Activated CD8-positive, alpha-beta memory T cell treated with anti-CD3 and anti-CD28 coated beads, Interleukin-2, amount 50 U/mL, for 1 hour (primary cell): ENCODE results near the gene COL27A1.

ENCODE experiments used
- DNase-seq: peaks from one replicate; pipeline ENCODE4 v3.0.0-alpha.2; 2020; ENCODE audit errors: extremely low read depth

Gene COL27A1

DNA sequence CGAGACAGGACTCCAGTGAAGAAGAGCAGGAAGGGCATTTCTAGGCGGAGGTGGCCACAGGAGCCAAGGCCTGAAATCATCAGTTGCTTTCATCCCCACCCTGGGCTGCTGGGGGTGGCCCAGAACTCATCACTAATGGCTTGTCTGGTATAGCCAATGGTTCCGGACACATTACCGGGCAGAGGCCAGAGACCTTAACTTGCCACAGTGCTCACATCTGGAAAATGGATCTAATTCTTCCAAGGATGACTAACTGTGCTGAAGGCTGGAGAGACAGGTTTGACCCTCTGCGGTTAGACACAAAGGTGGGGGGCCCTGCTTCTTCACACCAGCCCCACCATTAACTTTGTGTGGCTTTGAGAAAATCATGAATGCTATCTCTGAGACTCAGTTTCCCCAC lies 6.2 kb upstream of the COL27A1 start:
- DNase-seq: no peak

DNA sequence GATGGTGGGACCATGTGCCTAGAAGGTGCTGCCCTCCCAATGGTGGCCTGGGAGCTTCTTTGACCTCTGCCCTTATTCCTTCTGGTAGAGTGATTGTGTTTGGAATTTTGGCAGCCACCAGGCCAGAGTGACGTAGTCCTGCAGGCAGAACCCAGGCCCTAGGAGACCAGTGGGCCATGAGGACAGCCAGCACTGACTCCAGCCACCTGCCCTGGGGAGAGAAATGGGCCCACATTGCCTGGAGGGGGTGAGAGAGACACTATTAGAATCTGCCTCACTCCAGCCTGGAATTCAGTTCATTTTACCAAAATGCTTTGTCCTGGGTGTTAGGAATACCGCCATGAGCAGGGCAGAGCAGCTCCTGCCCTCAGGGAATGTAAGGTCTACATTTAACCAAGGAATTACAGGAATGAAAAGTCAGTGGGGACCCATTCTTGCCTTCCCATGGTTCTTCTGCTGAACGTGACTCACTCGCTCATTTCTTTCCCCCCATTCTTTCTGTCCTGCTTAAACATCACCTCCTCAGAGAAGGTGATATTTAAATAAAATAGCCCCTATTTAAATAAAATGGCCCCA lies 5.5 kb upstream of the COL27A1 start:
- no peak for DNase-seq

DNA sequence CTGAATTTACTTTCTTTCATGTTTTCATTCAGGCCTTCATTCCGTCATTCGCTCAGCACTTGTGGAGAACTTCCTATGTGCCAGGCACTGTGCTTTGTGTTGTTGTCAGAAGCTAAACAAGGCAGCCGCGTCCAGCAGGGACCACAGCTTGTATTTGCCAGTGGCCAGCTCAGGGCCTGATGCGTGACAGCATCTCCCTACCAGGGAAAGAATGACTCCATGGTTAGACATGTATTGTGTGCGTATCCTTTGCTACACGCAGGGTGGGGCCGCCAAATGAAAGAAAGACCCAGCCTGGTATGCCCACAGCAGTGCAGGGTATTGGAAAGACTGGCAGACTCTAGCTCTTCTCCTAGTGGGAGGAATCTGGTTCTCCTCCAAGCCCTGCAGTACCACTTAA lies 4.7 kb upstream of the COL27A1 start:
- no peak for DNase-seq

DNA sequence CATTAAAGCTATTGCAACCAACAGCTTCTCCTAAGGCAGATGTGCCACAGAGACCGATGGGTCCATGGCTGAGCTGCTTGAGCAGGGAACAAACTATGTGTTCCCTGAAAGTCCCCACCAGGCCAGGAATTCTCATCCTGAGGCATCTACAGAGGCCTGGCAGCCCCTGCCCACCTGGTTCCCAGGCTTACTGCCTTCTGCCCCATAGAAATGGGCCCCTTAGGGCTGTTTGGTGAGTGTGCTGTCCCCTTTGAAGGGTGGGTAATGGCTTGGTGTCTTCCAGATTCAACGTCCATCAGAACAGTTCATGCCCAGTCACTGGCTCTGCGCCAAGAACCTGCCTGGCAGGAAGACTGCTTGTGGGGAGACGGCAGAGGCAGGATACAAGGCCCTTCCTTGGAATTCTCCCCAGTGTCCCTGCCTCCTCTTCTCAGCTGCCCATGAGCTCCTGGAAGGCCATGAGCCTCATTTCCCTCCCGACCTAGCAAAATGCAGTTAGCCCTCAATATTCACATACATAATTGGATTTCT lies 3.8 kb upstream of the COL27A1 start:
- DNase-seq: no peak

DNA sequence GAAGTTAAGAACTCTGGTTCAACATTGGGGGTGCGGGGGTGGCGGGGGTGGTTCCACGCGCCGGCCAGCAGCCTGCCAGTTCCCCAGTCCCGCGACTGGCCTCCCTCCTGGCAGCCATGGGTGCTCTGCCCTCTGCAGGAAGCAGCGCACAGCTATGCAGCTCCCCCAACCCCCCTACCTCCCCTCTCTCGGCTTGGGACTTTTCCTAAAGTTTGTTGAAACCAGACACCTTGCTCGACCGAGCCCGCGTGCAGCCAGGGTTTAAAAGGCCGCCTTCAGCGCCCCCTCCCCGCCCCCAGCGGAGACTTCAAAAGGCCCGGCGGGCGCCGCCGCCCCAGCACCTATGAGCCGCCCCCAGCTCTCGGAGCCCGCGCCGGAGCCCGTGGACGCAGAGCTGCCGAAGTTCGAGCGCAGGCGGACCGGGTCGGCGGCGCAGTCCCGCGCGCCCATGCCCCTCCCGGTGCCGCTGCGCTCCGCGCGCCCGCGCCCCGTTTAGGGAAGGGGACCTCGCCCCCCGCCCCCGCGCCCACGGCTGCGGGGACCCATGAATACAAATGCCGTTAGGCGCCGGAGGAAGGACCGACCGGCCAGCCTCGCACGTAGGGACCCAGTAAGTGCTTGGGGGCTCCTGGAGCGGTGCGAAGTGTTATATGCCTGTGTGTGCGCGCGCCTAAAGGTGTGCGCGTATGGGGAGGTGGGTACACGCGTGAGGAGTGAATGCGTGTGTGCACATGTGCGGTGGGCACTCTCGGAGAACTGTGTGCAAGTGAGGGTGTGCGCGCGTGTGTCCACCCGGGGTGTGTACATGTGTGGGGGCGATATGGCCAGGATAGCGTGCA lies 1.4 kb upstream of the COL27A1 start:
- no peak for DNase-seq

DNA sequence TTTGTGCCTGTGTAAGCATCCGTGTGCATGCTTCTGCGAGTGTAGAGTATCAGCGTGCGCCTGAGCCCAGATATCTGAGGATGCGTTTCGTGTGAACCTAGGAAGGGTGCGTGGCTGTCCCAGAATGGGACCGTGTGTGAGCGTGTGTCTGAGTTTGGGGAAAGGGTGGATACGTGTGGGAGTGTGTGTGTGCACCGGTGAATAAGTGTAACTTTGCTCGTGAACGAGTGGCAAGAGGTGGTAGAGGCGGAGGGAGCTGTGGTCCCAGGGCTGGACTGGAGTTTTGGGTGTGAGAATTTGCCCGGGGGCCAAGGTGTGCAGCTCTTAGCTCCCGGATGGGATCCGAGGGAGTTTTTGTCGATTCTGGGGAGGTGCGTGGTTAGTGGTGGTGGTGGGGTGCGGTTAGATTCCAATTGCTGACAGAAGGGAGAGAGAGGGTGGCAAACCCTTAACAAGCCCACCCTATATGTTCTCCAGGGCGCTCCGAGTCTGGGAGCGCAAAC lies 686 bp upstream of the COL27A1 start:
- DNase-seq: no peak

DNA sequence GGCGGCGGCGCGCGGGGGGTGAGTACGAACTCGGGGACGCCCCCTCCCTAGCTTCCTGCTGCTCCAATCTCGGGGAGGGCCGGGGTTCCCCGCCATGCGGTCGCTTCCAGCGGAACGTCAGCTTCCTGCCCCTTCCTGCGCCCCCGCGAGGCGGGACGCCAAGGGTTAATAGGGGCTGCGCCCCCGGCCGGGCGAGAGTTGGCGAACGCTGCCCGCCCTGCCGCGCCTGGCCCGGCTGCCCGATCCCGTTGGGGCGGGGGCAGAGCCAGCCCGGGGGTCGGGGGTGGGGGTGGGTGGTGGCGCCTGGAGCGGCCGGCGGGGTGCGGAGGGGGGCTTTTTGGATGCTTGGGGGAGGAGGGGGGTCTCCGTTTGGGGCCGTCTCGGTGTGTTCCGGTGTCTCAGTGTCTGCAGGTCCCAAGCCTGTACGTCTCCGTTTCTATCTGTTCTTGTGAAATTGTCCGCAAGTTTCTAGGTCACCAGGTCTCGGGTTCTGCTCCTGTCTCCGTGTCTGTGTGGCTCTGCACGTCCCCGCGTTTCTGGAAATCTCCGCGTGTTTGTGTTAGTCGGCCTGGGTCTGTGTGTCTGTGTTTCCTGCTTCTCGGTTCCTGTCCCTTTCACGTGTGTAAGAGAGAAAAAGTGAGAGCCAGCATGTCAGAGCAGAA lies 789 bp downstream of the COL27A1 start:
- no peak for DNase-seq

DNA sequence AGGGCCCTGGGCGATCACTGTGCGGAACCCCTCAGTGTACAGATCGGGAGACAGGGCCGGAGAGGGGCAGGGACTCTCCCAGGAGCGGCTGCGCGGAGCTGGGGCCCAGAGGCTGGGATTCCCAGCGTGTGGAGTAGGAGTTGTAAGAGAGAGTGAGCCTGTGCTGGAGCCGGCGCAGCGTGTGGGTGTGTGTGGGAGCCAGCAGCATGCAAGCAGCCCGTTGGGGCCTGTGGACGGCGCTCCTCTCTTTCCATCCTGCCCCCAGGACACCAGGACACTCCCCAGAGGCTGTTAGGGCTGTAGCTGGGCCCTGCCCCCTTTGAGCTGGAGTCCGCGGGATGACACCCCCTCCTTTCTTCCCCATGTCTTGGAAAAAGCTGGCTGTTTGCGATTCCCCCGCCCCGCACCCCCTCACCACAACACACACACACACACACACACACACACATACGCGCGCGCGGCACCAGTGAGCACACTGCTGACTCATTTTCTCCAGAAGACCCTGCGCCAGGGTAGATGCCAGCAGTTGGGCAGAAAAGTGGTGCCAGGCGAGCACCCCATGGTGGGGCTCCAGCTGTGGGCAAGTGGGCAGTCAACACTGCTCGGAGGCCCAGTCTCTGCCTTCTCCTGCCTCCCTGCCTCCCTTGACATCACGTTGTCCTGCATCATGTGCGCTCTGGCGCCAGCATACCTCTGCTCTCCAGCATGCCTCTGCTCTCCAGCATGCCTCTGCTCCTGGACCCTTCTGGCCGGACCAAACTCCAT lies 1.5 kb downstream of the COL27A1 start:
- DNase-seq: no peak

DNA sequence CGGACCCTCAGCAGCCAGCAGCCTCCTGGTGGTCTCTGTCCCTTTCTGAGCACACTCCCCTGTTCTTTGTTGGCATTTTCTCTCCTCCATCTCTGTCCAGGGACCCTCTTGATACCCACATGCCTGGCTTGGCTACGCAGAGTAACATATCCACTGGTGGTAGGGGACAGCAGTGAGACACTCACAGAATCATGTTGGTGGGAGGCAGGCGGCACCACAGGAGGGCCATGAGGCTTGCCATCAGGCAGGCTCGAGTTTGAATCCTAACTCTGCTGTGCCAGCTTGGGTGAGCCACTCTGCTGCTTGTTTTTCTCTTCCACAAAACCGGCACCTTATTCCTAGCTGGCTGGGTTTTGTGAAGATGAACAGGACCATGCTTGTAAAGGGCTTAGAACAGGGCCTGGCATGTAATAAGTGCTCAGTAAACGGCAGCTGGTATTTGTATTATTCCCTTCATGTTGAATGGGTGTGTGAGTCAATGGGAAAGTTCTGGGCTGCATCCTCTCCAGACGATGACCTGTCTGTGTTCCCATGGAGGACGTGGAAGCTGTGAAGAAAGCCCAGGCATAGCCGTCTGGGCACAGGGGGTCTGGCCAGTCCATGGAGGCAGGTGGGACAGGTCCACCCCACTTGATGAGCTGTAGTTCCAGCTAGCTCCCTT lies 2.3 kb downstream of the COL27A1 start:
- DNase-seq: no peak

DNA sequence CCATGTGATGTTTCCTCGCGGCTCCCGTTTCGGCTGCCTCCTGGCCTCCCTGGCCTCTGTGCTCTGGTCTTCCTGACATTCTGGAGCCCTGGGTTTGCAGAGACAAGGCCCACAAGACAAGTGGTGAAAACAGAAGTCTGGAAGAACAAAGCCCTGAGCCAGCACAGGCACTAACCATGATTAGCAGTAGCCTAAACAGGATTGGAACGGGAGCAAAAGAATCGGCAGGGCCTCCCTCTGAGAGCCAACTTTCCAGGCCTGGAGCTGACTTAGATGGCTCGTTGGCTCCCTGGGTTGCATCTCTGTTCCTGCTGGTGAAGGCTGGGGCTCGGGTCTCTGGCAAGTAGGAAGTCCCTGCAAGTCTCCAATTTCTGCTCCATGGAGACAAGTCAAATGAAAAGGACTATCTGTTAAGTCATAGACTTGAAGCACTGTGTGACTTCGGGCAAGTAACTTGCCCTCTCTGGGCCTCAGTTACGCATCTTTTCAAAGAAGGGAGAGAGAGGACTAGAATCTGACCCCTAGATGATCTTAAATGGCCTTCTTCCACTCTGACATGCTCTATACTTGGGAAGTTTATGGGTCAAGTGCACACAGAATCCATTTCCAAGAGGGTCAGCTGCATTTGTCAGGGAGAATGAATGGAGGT lies 3.3 kb downstream of the COL27A1 start:
- DNase-seq: no peak

DNA sequence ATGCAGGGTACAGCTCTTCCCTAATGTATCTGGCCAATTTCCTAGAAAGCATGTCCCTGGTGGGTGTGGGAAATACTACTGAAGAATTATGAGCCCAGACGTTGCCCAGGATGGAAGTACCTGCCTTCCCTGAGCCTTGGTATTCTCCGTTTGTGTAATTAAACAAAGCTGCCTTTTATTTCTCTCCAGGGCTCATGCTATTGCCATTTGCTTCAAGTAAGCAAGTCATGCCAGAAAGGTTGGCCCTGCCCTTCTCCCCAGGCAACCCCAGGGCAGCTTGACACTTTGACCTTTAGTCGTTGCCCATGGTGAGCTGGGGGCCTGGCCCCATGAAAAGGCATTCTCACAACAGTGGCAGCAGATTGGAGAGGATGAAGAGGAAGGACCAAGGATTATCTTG lies 4.4 kb downstream of the COL27A1 start:
- no peak for DNase-seq

DNA sequence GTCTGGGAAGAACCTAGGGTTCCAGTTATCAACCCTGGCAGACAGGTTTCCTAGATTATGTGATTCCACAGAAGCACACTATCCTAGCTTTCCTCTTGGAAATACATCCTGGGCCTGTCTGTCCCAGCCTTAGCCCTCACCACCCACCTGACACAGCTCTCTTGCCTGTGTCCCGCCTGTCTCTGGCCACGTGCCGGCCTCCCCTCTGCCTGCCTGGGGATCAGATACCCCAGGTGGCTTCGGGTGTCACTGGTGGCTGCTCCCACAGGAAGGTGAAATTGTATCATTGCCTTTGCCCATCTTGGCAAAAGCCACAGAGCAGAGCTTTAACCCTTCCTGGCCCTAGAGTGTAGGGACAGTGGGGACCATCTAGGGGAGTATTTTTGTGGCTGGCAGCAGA lies 6.2 kb downstream of the COL27A1 start:
- no peak for DNase-seq

DNA sequence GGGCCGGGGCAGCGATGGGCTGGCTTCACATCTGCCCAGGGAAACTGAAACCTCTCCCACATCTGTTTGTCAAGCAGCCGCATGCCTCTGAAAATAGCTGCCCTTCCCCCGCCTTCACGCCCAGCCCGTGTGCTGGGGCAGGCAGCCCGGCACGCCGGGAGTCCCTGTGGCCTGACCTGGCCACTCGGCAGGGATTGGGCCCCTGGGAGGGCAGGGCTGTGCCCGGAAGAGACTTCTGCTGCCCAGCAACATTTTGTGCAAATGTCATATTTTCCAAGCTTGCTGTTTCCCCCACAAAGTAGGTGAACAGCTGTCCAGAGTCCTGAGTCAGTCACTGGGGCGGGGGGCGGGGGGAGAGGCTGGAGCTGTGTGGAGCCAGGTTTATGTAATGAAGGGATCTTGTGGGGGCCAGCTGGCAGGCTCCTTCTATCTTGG lies 8.2 kb downstream of the COL27A1 start:
- DNase-seq: no peak

DNA sequence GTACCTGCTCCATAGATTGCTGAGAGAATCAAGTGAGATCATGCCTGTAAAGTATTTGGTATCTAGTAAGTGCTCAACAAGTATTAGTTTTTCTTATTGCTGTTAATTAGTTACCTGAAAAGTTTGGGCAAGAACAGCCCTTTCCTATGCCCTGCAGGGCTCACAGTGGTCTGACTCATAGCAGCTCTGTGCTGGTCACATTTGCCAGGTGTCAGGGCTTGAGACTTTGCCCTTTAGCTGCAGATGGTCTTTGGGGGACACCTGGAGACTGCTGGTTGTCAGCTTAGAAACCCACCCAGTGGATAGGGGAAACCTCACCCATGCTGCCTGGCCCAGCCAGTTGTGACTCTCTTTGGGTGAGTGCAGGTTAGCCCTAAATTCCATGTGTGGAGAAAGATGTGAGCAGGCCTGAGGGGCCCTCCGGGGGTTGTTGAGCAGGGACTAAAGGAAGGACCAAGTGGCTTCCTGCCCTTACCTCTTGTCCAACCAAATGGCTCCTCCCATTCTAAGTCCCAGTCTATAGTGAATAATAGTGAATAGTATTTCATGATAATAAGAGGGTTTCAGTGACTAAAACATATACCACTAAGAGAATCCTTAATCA lies 9.0 kb downstream of the COL27A1 start:
- DNase-seq: no peak

DNA sequence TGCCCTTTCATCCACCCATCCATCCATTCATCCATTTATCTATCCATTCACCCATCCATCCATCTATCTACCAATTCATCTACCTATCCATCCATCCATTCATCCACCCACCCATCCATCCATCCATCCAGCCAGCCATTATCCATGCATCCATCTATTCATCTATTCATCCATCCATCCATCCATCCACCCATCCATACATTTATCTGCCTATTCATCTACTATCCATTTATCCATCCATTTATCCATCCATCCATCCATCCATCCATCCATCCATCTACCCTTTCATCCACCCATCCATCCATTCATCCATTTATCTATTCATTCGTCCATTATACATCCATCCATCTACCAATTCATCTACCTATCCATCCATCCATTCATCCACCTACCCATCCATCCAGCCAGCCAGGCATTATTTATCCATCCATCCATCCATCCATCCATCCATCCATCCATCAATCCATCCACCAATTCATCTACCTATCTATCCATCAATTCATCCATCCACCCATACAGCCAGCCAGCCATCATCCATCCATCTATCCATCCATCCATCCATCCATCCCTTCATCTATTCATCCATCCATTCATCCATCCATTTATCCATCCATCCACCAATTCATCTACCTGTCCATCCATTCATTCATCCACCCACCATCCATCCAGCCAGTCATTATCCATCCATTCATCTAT lies 10.2 kb downstream of the COL27A1 start:
- no peak for DNase-seq

DNA sequence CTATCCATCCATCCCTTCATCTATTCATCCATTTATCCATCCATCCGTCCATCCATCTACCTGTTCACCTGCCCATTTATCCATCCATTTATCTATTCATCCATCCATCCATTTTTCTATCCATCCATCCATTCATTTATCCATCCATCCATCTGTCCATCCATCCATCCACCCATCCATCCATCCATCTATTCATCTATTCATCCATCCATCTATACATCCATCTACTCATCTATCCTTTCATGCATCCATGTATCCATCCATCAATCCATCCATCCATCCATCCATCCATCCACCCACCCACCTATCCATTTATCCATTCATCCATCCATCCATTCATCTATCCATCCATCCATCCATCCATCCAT lies 10.8 kb downstream of the COL27A1 start:
- no peak for DNase-seq

DNA sequence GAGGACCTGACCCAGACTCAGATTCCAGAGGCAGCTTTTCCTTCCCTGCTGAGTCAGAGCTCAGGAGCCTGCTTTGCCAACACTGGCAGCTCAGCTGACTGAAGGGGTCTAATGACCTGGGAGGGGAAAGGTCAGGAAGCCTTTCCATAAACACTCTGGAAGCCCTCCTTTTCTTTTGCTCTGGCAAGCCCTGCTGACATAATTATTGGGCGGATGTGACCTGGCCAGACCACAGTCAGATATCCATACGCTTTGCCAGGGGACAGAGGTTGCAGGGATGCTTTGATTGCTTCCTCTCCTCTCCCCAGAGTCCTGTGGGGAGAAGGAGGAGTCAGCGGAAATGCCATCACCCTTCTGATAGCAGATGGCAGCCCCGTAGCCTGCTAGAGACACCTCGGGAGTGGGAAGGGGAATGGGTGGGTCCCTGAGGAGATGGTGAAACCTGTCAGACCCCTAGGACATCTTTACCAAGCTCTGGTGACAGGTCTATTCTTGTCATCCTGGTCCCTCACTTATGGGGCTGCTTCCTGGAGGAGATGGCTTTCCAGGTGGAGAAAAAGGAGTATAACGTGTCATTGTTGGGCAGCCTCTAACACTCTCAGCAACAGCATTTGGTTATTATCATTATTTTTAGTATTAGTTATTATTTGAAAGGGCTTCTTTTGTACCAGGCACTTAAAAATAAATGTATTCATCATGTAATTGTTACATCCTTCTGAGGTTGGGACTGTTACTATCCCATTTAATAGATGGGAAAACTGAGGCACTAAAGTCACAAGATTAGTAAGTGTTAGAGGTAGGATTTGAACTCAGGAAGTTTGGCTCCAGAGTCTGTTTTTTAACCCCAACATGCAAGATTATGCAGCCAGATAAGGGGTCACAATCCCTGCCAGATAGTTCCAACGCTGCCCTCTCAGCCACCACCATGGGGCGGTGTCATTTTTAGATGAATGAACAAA lies 11.6 kb downstream of the COL27A1 start:
- no peak for DNase-seq

DNA sequence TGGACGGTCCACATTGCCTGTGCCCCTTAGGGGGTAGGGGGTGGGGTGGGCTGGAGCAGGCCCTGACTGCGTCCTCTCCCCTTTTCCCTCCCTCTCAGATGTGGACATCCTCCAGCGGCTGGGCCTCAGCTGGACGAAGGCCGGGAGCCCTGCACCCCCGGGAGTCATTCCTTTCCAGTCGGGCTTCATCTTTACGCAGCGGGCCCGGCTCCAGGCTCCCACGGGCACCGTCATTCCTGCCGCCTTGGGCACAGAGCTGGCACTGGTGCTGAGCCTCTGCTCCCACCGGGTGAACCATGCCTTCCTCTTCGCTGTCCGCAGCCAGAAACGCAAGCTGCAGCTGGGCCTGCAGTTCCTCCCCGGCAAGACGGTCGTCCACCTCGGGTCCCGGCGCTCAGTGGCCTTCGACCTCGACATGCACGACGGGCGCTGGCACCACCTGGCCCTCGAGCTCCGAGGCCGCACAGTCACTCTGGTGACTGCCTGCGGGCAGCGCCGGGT lies 12.3 kb downstream of the COL27A1 start:
- no peak for DNase-seq
